Fibroblast of lung (primary cell): Measurements from ENCODE around the gene CHN1. TPM values are rescaled to one million over a fixed set of nuclear protein-coding genes. Genes with fewer than 3 reads are reported as not detected.

Experiments
- DNase-seq, 2 donors: peaks; one replicate each; pipeline versions ENCODE4 v3.0.0 to v3.0.0-alpha.2; 2010; ENCODE audit warnings: low read depth in 2 of 2
- H2AFZ ChIP-seq: 2 replicates; pipeline ENCODE4 v1.5.1; 2012; ENCODE audit warnings: low read length, control low read depth, inconsistent platforms
- H3K27ac ChIP-seq: 2 replicates; pipeline ENCODE4 v1.5.1; 2011; ENCODE audit warnings: low read length, control low read depth; ENCODE audit not compliant: insufficient read depth
- H3K27me3 ChIP-seq: 2 replicates; pipeline ENCODE4 v1.5.1; 2011; ENCODE audit warnings: mild to moderate bottlenecking, low read length; ENCODE audit not compliant: control insufficient read depth, insufficient read depth
- H3K36me3 ChIP-seq: 2 replicates; pipeline ENCODE4 v1.5.1; 2011; ENCODE audit warnings: low read length; ENCODE audit not compliant: control insufficient read depth, insufficient read depth
- H3K4me1 ChIP-seq: 2 replicates; pipeline ENCODE4 v1.5.1; 2011; ENCODE audit warnings: low read length; ENCODE audit not compliant: control insufficient read depth, insufficient read depth; ENCODE audit errors: extremely low read depth
- H3K4me2 ChIP-seq: 2 replicates; pipeline ENCODE4 v1.5.1; 2011; ENCODE audit warnings: low read length, control low read depth; ENCODE audit not compliant: insufficient read depth; ENCODE audit errors: extremely low read depth
- H3K4me3 ChIP-seq, 4 experiments: fragments of 200-600 bp in 1 of 4; sonication (generic) in 1 of 4; replicated peaks in 1 of 4; 2 replicates each; pipeline ENCODE4 v1.5.1; 2011 to 2016; ENCODE audit warnings: low read length in 4 of 4, low read depth in 3 of 4, mild to moderate bottlenecking in 3 of 4, control low read depth in 2 of 4, inconsistent platforms in 1 of 4, mixed read lengths in 1 of 4; ENCODE audit not compliant: insufficient read depth in 1 of 4; ENCODE audit errors: control extremely low read depth in 1 of 4
- H3K79me2 ChIP-seq: 2 replicates; pipeline ENCODE4 v1.5.1; 2012; ENCODE audit warnings: mild to moderate bottlenecking, low read length, inconsistent platforms; ENCODE audit not compliant: control insufficient read depth, insufficient read depth
- H3K9ac ChIP-seq: 2 replicates; pipeline ENCODE4 v1.5.1; 2011; ENCODE audit warnings: mild to moderate bottlenecking, low read length, control low read depth; ENCODE audit not compliant: insufficient read depth
- H3K9me3 ChIP-seq: 2 replicates; pipeline ENCODE4 v1.5.1; 2012; ENCODE audit warnings: low read depth, low read length; ENCODE audit not compliant: control insufficient read depth, insufficient read depth
- H4K20me1 ChIP-seq: 2 replicates; pipeline ENCODE4 v1.5.1; 2011; ENCODE audit warnings: low read length; ENCODE audit not compliant: control insufficient read depth, insufficient read depth; ENCODE audit errors: extremely low read depth
- EZH2 ChIP-seq: IDR thresholded peaks from 2 replicates; pipeline ENCODE4 v1.5.1; 2012; ENCODE audit warnings: low read length, control low read depth, mild to moderate bottlenecking; ENCODE audit errors: missing control alignments
- polyA plus RNA-seq, 2 donors: library from polyadenylated mRNA; depleted of rRNA in 1 of 2; stranded (reverse) in 1 of 2; unstranded in 1 of 2; fragments of >200 nt; gene quantifications; 2 replicates each; pipeline ENCODE4 v1.2.1, GENCODE V29; 2011 to 2012; ENCODE audit warnings: missing spikeins in 1 of 2
- total RNA-seq: library from RNA; depleted of rRNA; stranded (reverse); fragments of >200 nt; gene quantifications from 2 replicates; pipeline ENCODE4 v1.2.1, GENCODE V29; 2014
- TF ChIP-seq, protein P1 (sequence below), 2 donors: IDR thresholded peaks in 1 of 2; conservative IDR thresholded peaks in 1 of 2; 1 replicate in 1 of 2; 2 replicates in 1 of 2; pipeline ENCODE4 v1.5.1; 2011 to 2012; ENCODE audit warnings: low read length in 2 of 2, control low read depth in 1 of 2, inconsistent platforms in 1 of 2, low read depth in 1 of 2, mild to moderate bottlenecking in 1 of 2

The CHN1 gene
- total and polyA plus RNA-seq, 2 donors (not counting 1 experiment from before 2014, with no cell fraction given), result 203 to 904 TPM

DNA sequence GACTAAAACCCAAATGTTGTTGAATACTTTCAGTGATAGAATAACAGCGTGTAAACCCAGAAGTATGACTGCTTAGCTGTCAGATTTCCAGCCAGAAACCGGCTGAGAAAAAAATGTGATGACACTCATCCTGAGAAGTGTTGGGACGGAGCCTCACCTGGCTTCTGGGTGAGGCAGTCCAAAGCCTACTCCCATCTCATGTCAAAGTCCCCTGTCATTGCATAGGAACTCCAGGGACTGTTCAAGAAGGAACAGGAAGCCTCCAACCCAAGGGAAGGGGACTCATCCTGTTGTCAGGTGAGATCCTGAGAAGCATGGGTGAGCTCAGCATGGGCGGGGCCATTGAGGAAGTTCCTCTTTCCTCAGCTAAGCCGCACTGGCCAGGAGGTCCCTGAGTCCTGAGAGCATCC lies 229.6 kb downstream of the CHN1 start:
- TF ChIP-seq, protein P1, sequence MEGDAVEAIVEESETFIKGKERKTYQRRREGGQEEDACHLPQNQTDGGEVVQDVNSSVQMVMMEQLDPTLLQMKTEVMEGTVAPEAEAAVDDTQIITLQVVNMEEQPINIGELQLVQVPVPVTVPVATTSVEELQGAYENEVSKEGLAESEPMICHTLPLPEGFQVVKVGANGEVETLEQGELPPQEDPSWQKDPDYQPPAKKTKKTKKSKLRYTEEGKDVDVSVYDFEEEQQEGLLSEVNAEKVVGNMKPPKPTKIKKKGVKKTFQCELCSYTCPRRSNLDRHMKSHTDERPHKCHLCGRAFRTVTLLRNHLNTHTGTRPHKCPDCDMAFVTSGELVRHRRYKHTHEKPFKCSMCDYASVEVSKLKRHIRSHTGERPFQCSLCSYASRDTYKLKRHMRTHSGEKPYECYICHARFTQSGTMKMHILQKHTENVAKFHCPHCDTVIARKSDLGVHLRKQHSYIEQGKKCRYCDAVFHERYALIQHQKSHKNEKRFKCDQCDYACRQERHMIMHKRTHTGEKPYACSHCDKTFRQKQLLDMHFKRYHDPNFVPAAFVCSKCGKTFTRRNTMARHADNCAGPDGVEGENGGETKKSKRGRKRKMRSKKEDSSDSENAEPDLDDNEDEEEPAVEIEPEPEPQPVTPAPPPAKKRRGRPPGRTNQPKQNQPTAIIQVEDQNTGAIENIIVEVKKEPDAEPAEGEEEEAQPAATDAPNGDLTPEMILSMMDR (conservative IDR thresholded peaks at IDR 0.05 in 1 of 2, IDR thresholded peaks at IDR 0.05 in 1 of 2; ENCODE audit: low read depth in 1 of 2, low read length in 2 of 2), result no peak
- no peak for TF ChIP-seq EZH2
- no peak overlapping the region for H2AFZ ChIP-seq
- H3K27me3 ChIP-seq, result no peaks in the 10 kb centered on the region
- H3K27ac ChIP-seq, result peak overlapping the region; percentile 40
- H3K4me1 ChIP-seq, result peaks cover 59% of the 10 kb centered on the region
- no peak overlapping the region for H3K9ac ChIP-seq
- no peaks in the 10 kb centered on the region for H4K20me1 ChIP-seq
- no peaks in the 10 kb centered on the region for H3K36me3 ChIP-seq
- no peaks in the 10 kb centered on the region for H3K79me2 ChIP-seq
- H3K4me3 ChIP-seq, result no peak overlapping the region
- DNase-seq, result no peak
- no peak overlapping the region for H3K4me2 ChIP-seq
- no peaks in the 10 kb centered on the region for H3K9me3 ChIP-seq

DNA sequence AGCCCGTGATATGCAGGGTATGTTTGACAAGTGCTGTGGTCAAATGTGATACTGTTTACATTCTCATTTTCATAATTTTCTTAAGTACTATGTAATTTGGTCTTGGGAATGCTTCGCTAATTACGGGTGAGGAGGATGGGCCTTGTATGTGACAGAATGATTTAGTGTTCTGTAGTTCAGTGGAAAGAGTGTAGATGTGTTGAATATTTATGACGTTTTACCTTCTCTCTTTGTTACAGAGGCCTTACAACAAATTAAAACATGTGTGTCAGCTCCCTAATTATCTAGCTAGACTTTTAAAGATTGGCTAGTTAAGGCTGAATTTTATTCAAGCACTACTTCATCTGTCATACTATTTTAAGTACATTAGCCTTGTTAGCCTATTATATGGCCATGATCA lies 230.3 kb downstream of the CHN1 start:
- no peak for DNase-seq
- no peak overlapping the region for H3K4me2 ChIP-seq
- no peaks in the 10 kb centered on the region for H3K9me3 ChIP-seq
- H3K36me3 ChIP-seq, result no peaks in the 10 kb centered on the region
- H3K9ac ChIP-seq, result no peak overlapping the region
- TF ChIP-seq EZH2, result no peak
- TF ChIP-seq, protein P1 (conservative IDR thresholded peaks at IDR 0.05 in 1 of 2, IDR thresholded peaks at IDR 0.05 in 1 of 2; ENCODE audit: low read depth in 1 of 2, low read length in 2 of 2), result no peak
- H3K4me3 ChIP-seq, result no peak overlapping the region
- H3K27ac ChIP-seq, result no peak overlapping the region
- peaks cover 59% of the 10 kb centered on the region for H3K4me1 ChIP-seq
- no peaks in the 10 kb centered on the region for H4K20me1 ChIP-seq
- H3K79me2 ChIP-seq, result no peaks in the 10 kb centered on the region
- no peak overlapping the region for H2AFZ ChIP-seq
- no peaks in the 10 kb centered on the region for H3K27me3 ChIP-seq

DNA sequence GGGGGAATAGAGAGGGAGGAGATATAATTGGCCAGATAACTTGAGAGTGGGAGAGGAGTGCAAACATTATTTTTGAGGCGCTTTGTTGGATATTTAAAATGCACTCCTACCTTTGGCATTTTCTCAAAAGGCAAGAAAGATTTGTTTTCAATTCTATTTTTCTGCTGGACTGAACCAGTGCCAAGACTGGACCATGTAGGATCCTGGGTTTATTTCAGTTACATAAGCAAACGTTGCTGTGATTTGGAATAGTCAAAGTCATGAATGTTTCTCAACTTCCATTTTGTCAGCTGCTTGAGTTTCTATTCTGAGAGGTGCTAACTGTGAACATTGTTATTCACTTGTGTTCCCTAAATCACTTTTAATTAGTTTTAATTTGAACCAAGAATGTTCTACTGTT lies 232.0 kb downstream of the CHN1 start:
- Histone ChIP-seq H2AFZ (no peak overlapping the region), H3K36me3 (no peaks in the 10 kb centered on the region), H3K4me1 (peaks cover 45% of the 10 kb centered on the region), H3K79me2 (no peaks in the 10 kb centered on the region), H3K9ac (no peak overlapping the region), H3K9me3 (no peaks in the 10 kb centered on the region), H4K20me1 (no peaks in the 10 kb centered on the region), H3K4me2 (no peak overlapping the region), H3K27ac (peak overlapping the region; percentile 87), H3K4me3 (no peak overlapping the region), H3K27me3 (no peaks in the 10 kb centered on the region)
- TF ChIP-seq, protein P1 (conservative IDR thresholded peaks at IDR 0.05 in 1 of 2, IDR thresholded peaks at IDR 0.05 in 1 of 2; ENCODE audit: low read depth in 1 of 2, low read length in 2 of 2), result no peak
- TF ChIP-seq EZH2, result no peak
- DNase-seq, result peak in 1 of 2 donors; percentile 52
